Smooth muscle cell of bladder (primary cell): ENCODE results near the gene TECPR2. TPM values are rescaled to one million over a fixed set of nuclear protein-coding genes. Genes with fewer than 3 reads are reported as not detected.

ENCODE experiments used
- total RNA-seq: library from RNA; depleted of rRNA; stranded (reverse); fragments of >200 nt; gene quantifications from 2 replicates; pipeline ENCODE4 v1.2.3, GENCODE V29; 2014

TECPR2 gene
- 6.7 and 9.8 TPM in 2 replicates for total RNA-seq

GRCh38 chr14:102362545-102363181 lies at the start of gene TECPR2, which contains the start of gene CINP:
Gene TECPR2 (plus strand): TSS chr14:102362941. CDS start chr14:102376722, 13,781 bp downstream.
Gene CINP (minus strand): TSS chr14:102362890. CDS start chr14:102362851, 39 bp downstream.

GRCh38 chr14:102319351-102320032 lies 43.2 kb upstream of the TECPR2 start, which contains the start of gene ZNF839:
Gene ZNF839 (plus strand): TSS chr14:102319746. CDS start chr14:102319766, 20 bp downstream.

GRCh38 chr14:102509746-102510615 lies 147.2 kb downstream of the TECPR2 start, which contains the start of gene ANKRD9:
Gene ANKRD9 (minus strand): TSS chr14:102509776. CDS start chr14:102507889, 1,887 bp downstream.

Other genes with a start within 250 kb of the TECPR2 start
- gene WDR20, start 223.0 kb upstream of the TECPR2 start, total RNA-seq = 12.7 and 15.5 TPM in 2 replicates
- gene MOK, start 57.8 kb upstream of the TECPR2 start, total RNA-seq = 8.4 and 8.5 TPM in 2 replicates
- gene ZNF839, start 43.2 kb upstream of the TECPR2 start, total RNA-seq = 8.0 and 8.1 TPM in 2 replicates
- 43.1 and 52.9 TPM in 2 replicates for gene CINP, start 51 bp upstream of the TECPR2 start, total RNA-seq
- 9.2 and 17.8 TPM in 2 replicates for gene ANKRD9, start 146.8 kb downstream of the TECPR2 start, total RNA-seq
- gene RCOR1, start 229.7 kb downstream of the TECPR2 start, total RNA-seq = 7.4 and 8.5 TPM in 2 replicates